CD4-positive, CD25-positive, alpha-beta regulatory T cell (primary cell): ENCODE results near the gene GPR107. TPM values are rescaled to one million over a fixed set of nuclear protein-coding genes. Genes with fewer than 3 reads are reported as not detected.

Experiments used
- ATAC-seq, 2 donors: fragments of 150-1000 bp; cut with Tn5 transposase; one replicate each; pipeline ENCODE4 v1.10.0; 2021; ENCODE audit warnings: low read depth in 2 of 2, moderate number of reproducible peaks in 2 of 2, moderate library complexity in 1 of 2
- DNase-seq, 3 donors: peaks; one replicate each; pipeline versions ENCODE4 v3.0.0 to v3.0.0-alpha.2; 2012 to 2022; ENCODE audit warnings: mixed read lengths in 1 of 3
- H3K27ac ChIP-seq: one replicate; pipeline ENCODE4 v1.7.0; 2013; ENCODE audit warnings: mild to moderate bottlenecking, low read length; ENCODE audit not compliant: insufficient read depth, poor library complexity, severe bottlenecking
- H3K27me3 ChIP-seq: one replicate; pipeline ENCODE4 v1.7.0; 2013; ENCODE audit warnings: low read length; ENCODE audit not compliant: control insufficient read depth, insufficient read depth
- H3K36me3 ChIP-seq: one replicate; pipeline ENCODE4 v1.7.0; 2013; ENCODE audit warnings: mild to moderate bottlenecking, low read length, moderate library complexity; ENCODE audit not compliant: control insufficient read depth, insufficient read depth
- H3K4me1 ChIP-seq: 2 replicates; pipeline ENCODE4 v1.7.0; 2013; ENCODE audit warnings: mild to moderate bottlenecking, low read length; ENCODE audit not compliant: insufficient read depth, control insufficient read depth, poor library complexity, severe bottlenecking
- H3K4me3 ChIP-seq: one replicate; pipeline ENCODE4 v1.7.0; 2013; ENCODE audit warnings: low read depth, mild to moderate bottlenecking, low read length, moderate library complexity
- H3K9me3 ChIP-seq, 2 experiments: 1 replicate in 1 of 2; 2 replicates in 1 of 2; pipeline ENCODE4 v1.7.0; 2013; ENCODE audit warnings: low read length in 2 of 2, mild to moderate bottlenecking in 1 of 2, moderate library complexity in 1 of 2; ENCODE audit not compliant: control insufficient read depth in 2 of 2
- H3K27ac Mint-ChIP-seq, 3 donors: one replicate each; pipeline ENCODE4 v1.8.0; 2020 to 2022; ENCODE audit warnings: mild to moderate bottlenecking in 3 of 3, mixed read lengths in 3 of 3, moderate library complexity in 2 of 3
- H3K27me3 Mint-ChIP-seq: one replicate; pipeline ENCODE4 v1.8.0; 2022; ENCODE audit warnings: mild to moderate bottlenecking, mixed read lengths
- H3K36me3 Mint-ChIP-seq: one replicate; pipeline ENCODE4 v1.8.0; 2020; ENCODE audit warnings: mixed read lengths
- H3K4me1 Mint-ChIP-seq, 4 donors: one replicate each; pipeline ENCODE4 v1.8.0; 2020 to 2022; ENCODE audit warnings: mixed read lengths in 4 of 4, mild to moderate bottlenecking in 1 of 4
- H3K4me3 Mint-ChIP-seq, 4 donors: one replicate each; pipeline ENCODE4 v1.8.0; 2020 to 2022; ENCODE audit warnings: mild to moderate bottlenecking in 4 of 4, mixed read lengths in 4 of 4, moderate library complexity in 3 of 4
- H3K9me3 Mint-ChIP-seq, 7 donors: one replicate each; pipeline ENCODE4 v1.8.0; 2020 to 2022; ENCODE audit warnings: mixed read lengths in 7 of 7, mild to moderate bottlenecking in 3 of 7, moderate library complexity in 2 of 7
- polyA plus RNA-seq, 4 donors: library from polyadenylated mRNA; unstranded; fragments of 300-500 nt; fragmentation: Illumina TruSeq; gene quantifications; one replicate each; pipeline ENCODE4 v1.2.3, GENCODE V29; 2021
- total RNA-seq: library from RNA; stranded (reverse); gene quantifications from one replicate; pipeline ENCODE4 v1.2.3, GENCODE V29; 2022

Gene GPR107
- total and polyA plus RNA-seq, 5 donors from 2014 or later: 2.8 to 29.9 (median 3.3) TPM

- no peaks in the 10 kb centered on the region for H3K9me3 ChIP-seq
- H3K4me3 Mint-ChIP-seq: no peak overlapping the region
- peaks cover 0 to 8% (median 5%) of the 10 kb centered on the region in 4 donors for H3K4me1 Mint-ChIP-seq
- ATAC-seq (no peak), DNase-seq (no peak)
- H3K27me3 ChIP-seq: no peaks in the 10 kb centered on the region
- H3K27ac ChIP-seq: no peak overlapping the region
- H3K27me3 Mint-ChIP-seq: no peaks in the 10 kb centered on the region
- peaks cover 25% of the 10 kb centered on the region for H3K36me3 ChIP-seq
- peak overlapping the region in 1 of 3 donors; percentile 29 for H3K27ac Mint-ChIP-seq
- no peaks in the 10 kb centered on the region for H3K4me1 ChIP-seq
- H3K36me3 Mint-ChIP-seq: peaks cover 23% of the 10 kb centered on the region
- H3K4me3 ChIP-seq: no peak overlapping the region
- H3K9me3 Mint-ChIP-seq: no peaks in the 10 kb centered on the region
Measured at GRCh38 chr9:130120299-130120587, 66.5 kb downstream of the GPR107 start.

GRCh38 chr9:130120832-130121231 lies 67.1 kb downstream of the GPR107 start:
- no peaks in the 10 kb centered on the region for H3K27me3 Mint-ChIP-seq
- no peak overlapping the region for H3K4me3 ChIP-seq
- H3K4me3 Mint-ChIP-seq: no peak overlapping the region
- peaks cover 0 to 8% (median 5%) of the 10 kb centered on the region in 4 donors for H3K4me1 Mint-ChIP-seq
- H3K9me3 Mint-ChIP-seq: no peaks in the 10 kb centered on the region
- H3K36me3 ChIP-seq: peaks cover 25% of the 10 kb centered on the region
- no peak overlapping the region for H3K27ac ChIP-seq
- DNase-seq: no peak
- peak overlapping the region in 1 of 3 donors; percentile 56 for H3K27ac Mint-ChIP-seq
- no peaks in the 10 kb centered on the region for H3K9me3 ChIP-seq
- H3K36me3 Mint-ChIP-seq: peaks cover 21% of the 10 kb centered on the region
- no peaks in the 10 kb centered on the region for H3K4me1 ChIP-seq
- no peaks in the 10 kb centered on the region for H3K27me3 ChIP-seq
- no peak for ATAC-seq

GRCh38 chr9:130122456-130122855 lies 68.8 kb downstream of the GPR107 start:
- Mint-ChIP-seq H3K27me3 (no peaks in the 10 kb centered on the region), H3K36me3 (peaks cover 24% of the 10 kb centered on the region), H3K9me3 (no peaks in the 10 kb centered on the region), H3K4me3 (no peak overlapping the region), H3K27ac (no peak overlapping the region), H3K4me1 (peaks cover 10 to 18% (median 15%) of the 10 kb centered on the region in 4 donors)
- no peaks in the 10 kb centered on the region for H3K9me3 ChIP-seq
- no peak for DNase-seq
- H3K36me3 ChIP-seq: peaks cover 19% of the 10 kb centered on the region
- H3K4me3 ChIP-seq: no peak overlapping the region
- peaks cover 8% of the 10 kb centered on the region for H3K4me1 ChIP-seq
- H3K27me3 ChIP-seq: no peaks in the 10 kb centered on the region
- H3K27ac ChIP-seq: no peak overlapping the region
- ATAC-seq: no peak

GRCh38 chr9:130124085-130124860 lies 70.6 kb downstream of the GPR107 start:
- H3K9me3 ChIP-seq: no peaks in the 10 kb centered on the region
- peaks cover 26% of the 10 kb centered on the region for H3K4me1 ChIP-seq
- Mint-ChIP-seq H3K4me3 (no peak overlapping the region), H3K9me3 (no peaks in the 10 kb centered on the region), H3K27me3 (no peaks in the 10 kb centered on the region), H3K36me3 (peaks cover 23% of the 10 kb centered on the region), H3K27ac (peak overlapping the region in 1 of 3 donors; percentile 73), H3K4me1 (peaks cover 17 to 36% (median 29%) of the 10 kb centered on the region in 4 donors)
- H3K36me3 ChIP-seq: peaks cover 14% of the 10 kb centered on the region
- no peaks in the 10 kb centered on the region for H3K27me3 ChIP-seq
- H3K27ac ChIP-seq: no peak overlapping the region
- H3K4me3 ChIP-seq: no peak overlapping the region
- DNase-seq (no peak), ATAC-seq (no peak)

DNA sequence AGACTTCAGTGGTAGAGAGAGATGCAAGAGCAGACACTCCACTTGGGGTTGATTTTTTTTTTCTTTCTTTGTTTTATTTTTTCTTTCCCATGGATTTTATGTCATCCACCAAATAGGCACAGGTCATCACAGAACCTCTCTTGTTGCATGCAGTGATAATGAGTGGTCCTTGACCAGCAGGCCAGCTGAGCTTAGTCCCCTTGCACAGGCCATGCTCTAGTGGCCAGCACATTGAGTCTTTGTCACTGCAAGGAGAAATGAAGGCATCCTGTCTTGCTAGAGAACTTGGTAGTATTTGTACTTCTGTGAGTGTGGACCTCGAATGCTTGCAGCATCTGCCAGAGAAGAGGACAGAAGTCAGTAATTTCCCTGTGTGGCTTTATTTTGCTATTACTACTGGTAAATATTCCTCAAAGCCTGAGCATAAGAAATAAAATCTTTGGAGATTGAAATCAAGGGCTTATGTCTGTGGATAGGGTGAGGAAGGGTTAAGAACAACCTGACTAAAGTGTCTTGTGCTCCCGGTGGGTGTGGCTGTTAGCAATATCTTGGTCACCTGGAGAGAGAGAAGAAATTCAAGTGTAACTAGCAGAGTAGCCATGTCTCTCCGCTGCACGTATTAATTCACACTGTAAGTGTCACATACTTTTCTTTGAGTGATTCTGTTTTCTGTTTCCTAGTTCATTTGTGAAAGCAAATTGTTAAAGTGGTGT lies 73.2 kb downstream of the GPR107 start:
- Mint-ChIP-seq H3K27ac (peak overlapping the region; percentile 87 to 97 (median 90)), H3K4me1 (peaks cover 17 to 52% (median 41%) of the 10 kb centered on the region in 4 donors), H3K36me3 (peaks cover 17% of the 10 kb centered on the region), H3K27me3 (no peaks in the 10 kb centered on the region), H3K9me3 (no peaks in the 10 kb centered on the region), H3K4me3 (peak overlapping the region; percentile 5 to 81 (median 46))
- H3K9me3 ChIP-seq: no peaks in the 10 kb centered on the region
- H3K27ac ChIP-seq: peak overlapping the region; percentile 95
- DNase-seq (no peak), ATAC-seq (no peak)
- H3K36me3 ChIP-seq: peaks cover 5% of the 10 kb centered on the region
- peaks cover 41% of the 10 kb centered on the region for H3K4me1 ChIP-seq
- H3K4me3 ChIP-seq: peak overlapping the region; percentile 11
- no peaks in the 10 kb centered on the region for H3K27me3 ChIP-seq

- peak overlapping the region; percentile 81 for H3K4me3 ChIP-seq
- H3K27me3 ChIP-seq: no peaks in the 10 kb centered on the region
- no peaks in the 10 kb centered on the region for H3K9me3 ChIP-seq
- Mint-ChIP-seq H3K4me1 (peaks cover 17 to 57% (median 44%) of the 10 kb centered on the region in 4 donors), H3K9me3 (no peaks in the 10 kb centered on the region), H3K27ac (peak overlapping the region; percentile 96 to 98 (median 97)), H3K27me3 (no peaks in the 10 kb centered on the region), H3K36me3 (peaks cover 17% of the 10 kb centered on the region), H3K4me3 (peak overlapping the region; percentile 76 to 95 (median 84))
- peak; percentile 64 to 94 (median 84) for DNase-seq
- H3K36me3 ChIP-seq: peaks cover 5% of the 10 kb centered on the region
- peaks cover 41% of the 10 kb centered on the region for H3K4me1 ChIP-seq
- peak overlapping the region; percentile 95 for H3K27ac ChIP-seq
- peak; percentile 95 for ATAC-seq
Measured at GRCh38 chr9:130128251-130128650, 74.5 kb downstream of the GPR107 start.

GRCh38 chr9:130128733-130129431 lies 75.2 kb downstream of the GPR107 start:
- ATAC-seq (peak; percentile 65 to 75), DNase-seq (peak; percentile 44 to 75 (median 46))
- Histone ChIP-seq H3K4me3 (peak overlapping the region; percentile 81), H3K9me3 (no peaks in the 10 kb centered on the region), H3K36me3 (peaks cover 5% of the 10 kb centered on the region), H3K27ac (peak overlapping the region; percentile 95), H3K4me1 (peaks cover 41% of the 10 kb centered on the region), H3K27me3 (no peaks in the 10 kb centered on the region)
- Mint-ChIP-seq H3K4me3 (peak overlapping the region; percentile 76 to 95 (median 84)), H3K36me3 (peaks cover 17% of the 10 kb centered on the region), H3K9me3 (no peaks in the 10 kb centered on the region), H3K27ac (peak overlapping the region; percentile 96 to 98 (median 97)), H3K27me3 (no peaks in the 10 kb centered on the region), H3K4me1 (peaks cover 17 to 61% (median 44%) of the 10 kb centered on the region in 4 donors)
